GM12878 (cell line): ENCODE measurements around the gene CAND1. TPM values are rescaled to one million over a fixed set of nuclear protein-coding genes. Genes with fewer than 3 reads are reported as not detected.

Experiments
- ASH2L ChIP-seq: fragments of 300-600, 200-600 bp; sonication (generic); IDR thresholded peaks from 2 replicates; pipeline ENCODE4 v1.6.1; 2017; ENCODE audit warnings: low read depth, mild to moderate bottlenecking, borderline replicate concordance
- EZH2 ChIP-seq: IDR thresholded peaks from 2 replicates; pipeline ENCODE4 v1.6.1; 2012; ENCODE audit warnings: low read depth, mild to moderate bottlenecking, control low read depth, inconsistent platforms, low read length, borderline replicate concordance; ENCODE audit not compliant: control insufficient read depth
- GATAD2B ChIP-seq: fragments of 450-650 bp; conservative IDR thresholded peaks from 2 replicates; pipeline ENCODE4 v1.6.1; 2017; ENCODE audit warnings: low read depth, mild to moderate bottlenecking, moderate library complexity
- KLF5 ChIP-seq: fragments of 450-650 bp; IDR thresholded peaks from 2 replicates; pipeline ENCODE4 v1.6.1; 2014; ENCODE audit warnings: mild to moderate bottlenecking; ENCODE audit not compliant: partially characterized antibody
- LARP7 ChIP-seq: fragments of 450-650 bp; IDR thresholded peaks from 2 replicates; pipeline ENCODE4 v1.6.1; 2017; ENCODE audit warnings: mild to moderate bottlenecking
- WRNIP1 ChIP-seq: IDR thresholded peaks from 2 replicates; pipeline ENCODE4 v1.6.1; 2011; ENCODE audit warnings: low read depth, low read length, improper control_type of control experiment, borderline replicate concordance
- ZBTB40 ChIP-seq: fragments of 450-650 bp; IDR thresholded peaks from 2 replicates; pipeline ENCODE4 v1.6.1; 2016; ENCODE audit warnings: mild to moderate bottlenecking, moderate library complexity, borderline replicate concordance
- ZNF217 ChIP-seq: fragments of 450-650 bp; IDR thresholded peaks from 2 replicates; pipeline ENCODE4 v1.6.1; 2017; ENCODE audit warnings: antibody characterized with exemption, mild to moderate bottlenecking
- polyA plus RNA-seq, 11 experiments: library from polyadenylated mRNA; depleted of rRNA in 4 of 11; unstranded in 6 of 11; stranded (reverse) in 5 of 11; fragments of >200 nt; fragmentation: Nextera tagmentation in 4 of 11; fragmentation: Illumina TruSeq in 1 of 11; extraction: Ambion mirVana in 4 of 11; extraction: Trizol in 1 of 11; gene quantifications; 1 replicate in 1 of 11; 2 replicates in 10 of 11; pipeline versions ENCODE4 v1.2.1 to v1.2.3, GENCODE V29; 2011 to 2016; ENCODE audit warnings: inconsistent platforms in 2 of 11, missing spikeins in 2 of 11, low read depth in 1 of 11
- total RNA-seq, 4 experiments: library from RNA; depleted of rRNA in 3 of 4; stranded (reverse); fragments of >200 nt in 3 of 4; fragmentation: Illumina TruSeq in 1 of 4; extraction: Trizol in 1 of 4; gene quantifications; 2 replicates each; pipeline versions ENCODE4 v1.2.1 to v1.2.3, GENCODE V29; 2013 to 2021
- TF ChIP-seq, protein P1 (sequence below): fragments of 450-650 bp; formaldehyde crosslinking; IDR thresholded peaks from 2 replicates; pipeline ENCODE4 v1.4.0; 2020; ENCODE audit warnings: mild to moderate bottlenecking, moderate library complexity

The CAND1 gene
- total and polyA plus RNA-seq, 10 of the 15 experiments (the other 5 are each of a cell fraction or from before 2014, with no cell fraction given): 34.5 to 213 (median 96.0) TPM

DNA sequence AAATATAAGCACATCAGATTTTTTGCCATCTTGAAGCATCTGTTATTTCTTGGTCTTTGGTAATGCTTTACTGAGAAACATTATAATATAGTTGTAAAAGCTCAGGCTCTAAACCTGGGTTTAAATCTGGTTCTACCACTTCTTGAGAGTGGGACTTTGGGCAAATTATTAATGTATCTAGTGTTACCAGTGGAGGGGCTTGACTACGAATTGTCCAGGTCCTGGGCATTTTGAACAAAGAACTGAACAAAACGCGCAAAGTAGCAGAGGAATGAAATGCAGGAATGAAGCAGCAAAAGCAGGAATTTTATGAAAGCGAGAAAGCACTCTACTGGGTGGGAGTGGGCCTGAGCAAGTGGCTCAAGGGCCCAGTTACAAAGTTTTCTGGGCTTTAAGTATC is 50.8 kb downstream of the CAND1 start (continued):
- TF ChIP-seq, protein P1, sequence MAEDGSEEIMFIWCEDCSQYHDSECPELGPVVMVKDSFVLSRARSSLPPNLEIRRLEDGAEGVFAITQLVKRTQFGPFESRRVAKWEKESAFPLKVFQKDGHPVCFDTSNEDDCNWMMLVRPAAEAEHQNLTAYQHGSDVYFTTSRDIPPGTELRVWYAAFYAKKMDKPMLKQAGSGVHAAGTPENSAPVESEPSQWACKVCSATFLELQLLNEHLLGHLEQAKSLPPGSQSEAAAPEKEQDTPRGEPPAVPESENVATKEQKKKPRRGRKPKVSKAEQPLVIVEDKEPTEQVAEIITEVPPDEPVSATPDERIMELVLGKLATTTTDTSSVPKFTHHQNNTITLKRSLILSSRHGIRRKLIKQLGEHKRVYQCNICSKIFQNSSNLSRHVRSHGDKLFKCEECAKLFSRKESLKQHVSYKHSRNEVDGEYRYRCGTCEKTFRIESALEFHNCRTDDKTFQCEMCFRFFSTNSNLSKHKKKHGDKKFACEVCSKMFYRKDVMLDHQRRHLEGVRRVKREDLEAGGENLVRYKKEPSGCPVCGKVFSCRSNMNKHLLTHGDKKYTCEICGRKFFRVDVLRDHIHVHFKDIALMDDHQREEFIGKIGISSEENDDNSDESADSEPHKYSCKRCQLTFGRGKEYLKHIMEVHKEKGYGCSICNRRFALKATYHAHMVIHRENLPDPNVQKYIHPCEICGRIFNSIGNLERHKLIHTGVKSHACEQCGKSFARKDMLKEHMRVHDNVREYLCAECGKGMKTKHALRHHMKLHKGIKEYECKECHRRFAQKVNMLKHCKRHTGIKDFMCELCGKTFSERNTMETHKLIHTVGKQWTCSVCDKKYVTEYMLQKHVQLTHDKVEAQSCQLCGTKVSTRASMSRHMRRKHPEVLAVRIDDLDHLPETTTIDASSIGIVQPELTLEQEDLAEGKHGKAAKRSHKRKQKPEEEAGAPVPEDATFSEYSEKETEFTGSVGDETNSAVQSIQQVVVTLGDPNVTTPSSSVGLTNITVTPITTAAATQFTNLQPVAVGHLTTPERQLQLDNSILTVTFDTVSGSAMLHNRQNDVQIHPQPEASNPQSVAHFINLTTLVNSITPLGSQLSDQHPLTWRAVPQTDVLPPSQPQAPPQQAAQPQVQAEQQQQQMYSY: no peak
- TF ChIP-seq KLF5: no peak
- no peak for TF ChIP-seq EZH2
- no peak for TF ChIP-seq GATAD2B
- no peak for TF ChIP-seq ZBTB40
- no peak for TF ChIP-seq LARP7
- no peak for TF ChIP-seq ASH2L
- TF ChIP-seq WRNIP1: no peak
- no peak for TF ChIP-seq ZNF217
